ENCODE data around the gene IPPK. TPM values are rescaled to one million over a fixed set of nuclear protein-coding genes. Genes with fewer than 3 reads are reported as not detected.

The IPPK gene
- total RNA-seq, 1 donor from 2014 or later, result 8.7 TPM

- TF ChIP-seq CTCF (IDR thresholded peaks at IDR 0.05), result no peak
- H3K27me3 Mint-ChIP-seq (ENCODE audit: low read depth), result no peaks in the 10 kb centered on the region
- peaks cover 2% of the 10 kb centered on the region for H3K36me3 Mint-ChIP-seq (ENCODE audit: low read depth)
- DNase-seq (ENCODE audit: low spot score), result no peak
- H3K27ac Mint-ChIP-seq (ENCODE audit: unreplicated experiment), result no peak overlapping the region
- H3K4me1 Mint-ChIP-seq (ENCODE audit: low read depth), result peaks cover 30% of the 10 kb centered on the region
- H3K9me3 Mint-ChIP-seq (ENCODE audit: low read depth), result peaks cover 14% of the 10 kb centered on the region
- no peak overlapping the region for H3K4me3 Mint-ChIP-seq (ENCODE audit: unreplicated experiment)
Observed at GRCh38 chr9:92564982-92565381, 104.9 kb downstream of the IPPK start.

DNA sequence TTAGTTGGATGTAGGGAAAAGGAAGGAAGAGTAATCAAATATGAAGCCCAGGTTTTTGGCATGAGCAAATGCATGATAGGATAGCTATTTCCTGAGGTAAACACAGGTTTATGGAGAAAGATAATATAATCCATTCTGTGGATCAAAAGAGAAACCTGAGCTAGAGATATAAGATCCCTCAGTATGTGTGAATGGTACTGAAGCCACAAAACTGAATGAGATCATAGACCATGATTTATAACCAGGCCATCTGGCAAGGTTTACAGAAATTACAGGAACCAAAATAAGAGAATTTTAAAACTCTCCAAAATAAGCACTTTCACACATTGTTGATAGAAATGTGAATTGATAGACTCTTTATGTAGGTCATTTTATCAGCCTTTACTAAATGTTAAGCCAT is 105.4 kb downstream of the IPPK start:
- DNase-seq (ENCODE audit: low spot score), result no peak
- peaks cover 14% of the 10 kb centered on the region for H3K9me3 Mint-ChIP-seq (ENCODE audit: low read depth)

More for the DNA sequence above, 105.4 kb downstream of the IPPK start:
- H3K36me3 Mint-ChIP-seq (ENCODE audit: low read depth), result peaks cover 2% of the 10 kb centered on the region
- no peak for TF ChIP-seq CTCF (IDR thresholded peaks at IDR 0.05)
- no peak overlapping the region for H3K4me3 Mint-ChIP-seq (ENCODE audit: unreplicated experiment)
- no peaks in the 10 kb centered on the region for H3K27me3 Mint-ChIP-seq (ENCODE audit: low read depth)
- peaks cover 30% of the 10 kb centered on the region for H3K4me1 Mint-ChIP-seq (ENCODE audit: low read depth)
- no peak overlapping the region for H3K27ac Mint-ChIP-seq (ENCODE audit: unreplicated experiment)

Other genes with a start within 250 kb of the IPPK start
- 25.6 to 148 TPM (median 28.5 TPM) in 3 replicates for gene OMD, start 245.7 kb downstream of the IPPK start, total RNA-seq
- gene ASPN, start 187.6 kb downstream of the IPPK start, total RNA-seq, result 335 to 385 TPM (median 376 TPM) in 3 replicates
- 31.7 to 39.6 TPM (median 34.2 TPM) in 3 replicates for gene ECM2, start 134.1 kb downstream of the IPPK start, total RNA-seq
- 41.4 to 46.4 TPM (median 41.9 TPM) in 3 replicates for gene BICD2, start 94.7 kb upstream of the IPPK start, total RNA-seq
- 8.8 to 12.0 TPM (median 8.9 TPM) in 3 replicates for gene ZNF484, start 207.9 kb upstream of the IPPK start, total RNA-seq

Data from chondrocyte (in vitro differentiated cells).